NCI-H748 treated with DMSO at 0.1 percent for 48 hours (cell line): ENCODE results near the gene GOLGA8A.
"Not testable (repeated sequence)": the region's sequence is repeated elsewhere in the genome, so short reads cannot be mapped to it uniquely, and the experiment has no call there.

Experiments used
- DNase-seq: peaks from one replicate; lab custom pipeline; 2025; lab: John Stamatoyannopoulos, UW

GOLGA8A gene

DNA sequence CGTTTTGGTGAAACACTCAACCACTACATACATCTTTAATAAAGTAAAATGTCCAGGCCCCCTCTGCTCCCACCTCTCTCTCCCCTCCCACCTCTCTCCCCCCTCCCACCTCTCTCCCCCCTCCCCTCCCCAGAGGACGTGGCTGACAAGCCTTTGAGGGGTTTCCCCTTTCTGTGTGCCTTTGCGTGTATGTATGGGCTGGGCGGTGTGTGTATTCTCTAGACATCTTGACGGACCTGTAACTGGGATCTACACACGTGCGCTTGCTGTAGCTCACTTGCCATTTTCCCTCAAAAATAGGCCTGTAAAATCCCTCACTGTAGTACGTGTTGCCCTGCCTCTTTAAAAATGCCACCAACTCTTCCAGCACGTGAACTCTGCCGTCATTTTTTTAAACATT is 28.6 kb downstream of the GOLGA8A start:
- not testable (repeated sequence) for DNase-seq

DNA sequence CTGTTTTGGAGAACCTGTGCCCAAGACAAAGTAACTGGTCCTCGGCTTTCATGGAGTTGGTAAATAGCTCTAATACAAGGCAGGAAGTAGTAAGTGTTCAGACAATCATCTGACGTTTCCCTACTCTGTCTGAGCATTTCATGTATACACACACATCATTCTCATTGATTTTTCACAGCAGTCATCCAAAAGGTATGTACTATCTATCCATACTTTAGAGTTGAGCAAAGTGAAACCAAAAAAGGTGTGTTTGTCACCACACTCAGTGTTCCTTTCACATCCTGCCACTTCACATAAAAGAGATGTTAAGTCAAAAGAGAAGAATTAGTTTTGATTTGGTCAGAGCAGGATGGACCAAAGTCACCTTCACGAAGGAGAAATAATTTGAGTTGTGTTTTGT is 33.7 kb downstream of the GOLGA8A start:
- DNase-seq = not testable (repeated sequence)

- DNase-seq = not testable (repeated sequence)
Observed at GRCh38 chr15:34403160-34403598, 34.4 kb downstream of the GOLGA8A start.

GRCh38 chr15:34397637-34398259 is 39.9 kb downstream of the GOLGA8A start:
- DNase-seq = not testable (repeated sequence)

DNA sequence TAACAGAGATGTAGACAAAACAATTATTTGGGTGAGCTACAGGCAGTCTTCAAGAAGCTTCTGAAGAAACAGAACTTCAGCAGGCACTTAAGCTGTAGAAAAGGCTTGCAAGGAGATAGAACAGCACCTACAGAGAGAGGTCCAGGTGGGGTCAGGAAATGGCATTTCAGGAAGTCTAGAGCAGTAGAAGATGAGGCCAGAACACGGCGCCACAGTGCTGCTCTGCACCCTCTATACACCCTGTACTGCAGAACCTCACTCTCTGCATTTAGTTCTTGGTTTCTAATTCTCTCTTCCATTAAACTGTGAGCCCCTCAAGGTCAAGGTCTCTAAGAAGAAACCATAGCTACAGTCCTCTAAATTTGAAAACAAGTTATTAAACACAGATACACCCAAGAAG is 44.6 kb downstream of the GOLGA8A start:
- DNase-seq = not testable (repeated sequence)

GRCh38 chr15:34389594-34390086 is 48.0 kb downstream of the GOLGA8A start:
- not testable (repeated sequence) for DNase-seq
